ENCODE results near the gene FAM171A1.

Gene FAM171A1

GRCh38 chr10:15367296-15368085 lies 3.6 kb downstream of the FAM171A1 start:
- H3K4me3 ChIP-seq (ENCODE audit: low read depth, low read length): no peak overlapping the region
- in situ Hi-C loops (cut with HindIII; ENCODE audit: low sequenced_read_pairs): no loop called here
- no peak for DNase-seq (ENCODE audit: low read depth)
- no peak for TF ChIP-seq CTCF (IDR thresholded peaks at IDR 0.05; ENCODE audit: low read depth, low read length, missing control alignments)

DNA sequence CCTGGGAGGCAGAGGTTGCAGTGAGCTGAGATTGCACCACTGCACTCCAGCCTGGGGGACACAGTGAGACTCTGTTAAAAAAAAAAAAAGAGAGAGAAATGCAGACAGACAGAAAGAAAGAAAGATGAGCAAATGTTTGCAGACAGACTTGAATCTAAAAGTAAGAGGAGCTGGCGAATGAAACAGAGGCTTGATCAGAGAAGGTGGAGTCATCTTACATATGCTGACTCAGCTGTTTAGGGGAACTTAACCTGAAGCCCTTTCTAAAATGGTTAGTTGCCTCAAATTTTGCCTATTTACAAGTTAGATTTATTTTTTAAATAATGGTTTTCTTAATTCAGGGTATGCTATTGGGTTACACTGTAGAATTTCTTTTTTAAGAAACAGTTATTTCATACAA lies 5.4 kb downstream of the FAM171A1 start:
- no peak for TF ChIP-seq CTCF (IDR thresholded peaks at IDR 0.05; ENCODE audit: low read depth, low read length, missing control alignments)
- DNase-seq (ENCODE audit: low read depth): no peak
- no peak overlapping the region for H3K4me3 ChIP-seq (ENCODE audit: low read depth, low read length)
- in situ Hi-C loops (cut with HindIII; ENCODE audit: low sequenced_read_pairs): no loop called here

- no peak overlapping the region for H3K4me3 ChIP-seq (ENCODE audit: low read depth, low read length)
- in situ Hi-C loops (cut with HindIII; ENCODE audit: low sequenced_read_pairs): loop anchor here (5.0 kb wide), 1 partner anchor 82 kb away; no protein-coding TSS in a partner anchor
- DNase-seq (ENCODE audit: low read depth): no peak
- no peak for TF ChIP-seq CTCF (IDR thresholded peaks at IDR 0.05; ENCODE audit: low read depth, low read length, missing control alignments)
These were observed 7.1 kb downstream of the FAM171A1 start for GRCh38 chr10:15364001-15364400.

DNA sequence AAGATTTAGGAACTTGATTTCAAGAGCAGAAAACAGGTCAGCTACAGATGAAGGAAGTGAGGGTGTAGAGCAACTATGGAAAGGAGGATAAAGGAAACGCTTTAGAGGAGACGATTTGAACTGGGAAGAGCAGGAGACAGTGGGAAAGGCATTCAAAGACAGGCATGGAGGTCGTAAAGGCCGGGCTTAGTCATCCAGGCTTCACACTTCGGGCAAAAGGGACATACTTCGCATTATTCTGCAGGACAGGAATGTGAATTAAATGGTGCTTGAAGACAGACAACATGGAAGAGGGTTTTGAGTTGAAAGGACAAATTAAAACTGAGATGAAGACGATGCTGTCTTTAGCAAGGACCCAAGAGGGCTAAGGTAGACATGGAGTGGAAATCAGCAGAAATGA lies 8.1 kb downstream of the FAM171A1 start:
- no peak overlapping the region for H3K4me3 ChIP-seq (ENCODE audit: low read depth, low read length)
- no peak for TF ChIP-seq CTCF (IDR thresholded peaks at IDR 0.05; ENCODE audit: low read depth, low read length, missing control alignments)
- no peak for DNase-seq (ENCODE audit: low read depth)
- in situ Hi-C loops (cut with HindIII; ENCODE audit: low sequenced_read_pairs): loop anchor here (5.0 kb wide), 1 partner anchor 81 kb away; no protein-coding TSS in a partner anchor

- DNase-seq (ENCODE audit: low read depth): no peak
- in situ Hi-C loops (cut with HindIII; ENCODE audit: low sequenced_read_pairs): loop anchor here (5.0 kb wide), 1 partner anchor 79 kb away; no protein-coding TSS in a partner anchor
- H3K4me3 ChIP-seq (ENCODE audit: low read depth, low read length): no peak overlapping the region
- TF ChIP-seq CTCF (IDR thresholded peaks at IDR 0.05; ENCODE audit: low read depth, low read length, missing control alignments): no peak
These were observed 10.0 kb downstream of the FAM171A1 start for GRCh38 chr10:15361131-15361530.

GRCh38 chr10:15360566-15360965 lies 10.5 kb downstream of the FAM171A1 start:
- H3K4me3 ChIP-seq (ENCODE audit: low read depth, low read length): no peak overlapping the region
- no peak for TF ChIP-seq CTCF (IDR thresholded peaks at IDR 0.05; ENCODE audit: low read depth, low read length, missing control alignments)
- DNase-seq (ENCODE audit: low read depth): no peak
- in situ Hi-C loops (cut with HindIII; ENCODE audit: low sequenced_read_pairs): loop anchor here (5.0 kb wide), 1 partner anchor 78 kb away; no protein-coding TSS in a partner anchor

All from astrocyte of the cerebellum (primary cell).